HepG2 (cell line): ENCODE results near the gene ADCY9. TPM values are rescaled to one million over a fixed set of nuclear protein-coding genes. Genes with fewer than 3 reads are reported as not detected.
A peak's percentile ranks its signal among the peaks of the same experiment; 100 is the strongest.

Experiments used
- AGO1 ChIP-seq: fragments of 200-400 bp; formaldehyde crosslinking; IDR thresholded peaks from 2 replicates; pipeline ENCODE4 v1.6.1; 2017; ENCODE audit warnings: mild to moderate bottlenecking, low read depth, low read length, moderate library complexity; ENCODE audit not compliant: poor library complexity, severe bottlenecking
- HINFP ChIP-seq: sonication (generic); formaldehyde crosslinking; IDR thresholded peaks from 2 replicates; pipeline ENCODE4 v1.4.0; 2020; ENCODE audit warnings: low read depth, mild to moderate bottlenecking, missing genetic modification reagents
- HOXA3 ChIP-seq: sonication (generic); formaldehyde crosslinking; IDR thresholded peaks from 2 replicates; pipeline ENCODE4 v1.5.0; 2020; ENCODE audit warnings: missing genetic modification reagents
- MED8 ChIP-seq: sonication (generic); formaldehyde crosslinking; IDR thresholded peaks from 2 replicates; pipeline ENCODE4 v1.8.1; 2023; ENCODE audit warnings: mild to moderate bottlenecking, missing genetic modification reagents; ENCODE audit not compliant: insufficient replicate concordance
- MYC ChIP-seq: sonication (generic); formaldehyde crosslinking; IDR thresholded peaks from 2 replicates; pipeline ENCODE4 v1.9.0; 2021; ENCODE audit warnings: missing genetic modification reagents, borderline replicate concordance
- PHF21A ChIP-seq: sonication (generic); formaldehyde crosslinking; IDR thresholded peaks from 2 replicates; pipeline ENCODE4 v1.5.0; 2020; ENCODE audit warnings: mild to moderate bottlenecking, missing genetic modification reagents
- POGZ ChIP-seq: sonication (generic); formaldehyde crosslinking; IDR thresholded peaks from 2 replicates; pipeline ENCODE4 v1.4.0; 2020; ENCODE audit warnings: mild to moderate bottlenecking, missing genetic modification reagents
- REPIN1 ChIP-seq: sonication (generic); formaldehyde crosslinking; IDR thresholded peaks from 2 replicates; pipeline ENCODE4 v1.8.0; 2022; ENCODE audit warnings: missing genetic modification reagents, low read depth, mild to moderate bottlenecking, borderline replicate concordance
- TAF15 ChIP-seq: fragments of 200-400 bp; formaldehyde crosslinking; IDR thresholded peaks from one replicate; pipeline ENCODE4 v1.6.1; 2018; ENCODE audit warnings: mild to moderate bottlenecking, low read depth, low read length; ENCODE audit not compliant: poor library complexity, severe bottlenecking
- ZBTB7B ChIP-seq: sonication (generic); formaldehyde crosslinking; IDR thresholded peaks from 2 replicates; pipeline ENCODE4 v1.4.0; 2020; ENCODE audit warnings: missing genetic modification reagents
- ZFAT ChIP-seq: sonication (generic); formaldehyde crosslinking; conservative IDR thresholded peaks from 2 replicates; pipeline ENCODE4 v1.8.1; 2023; ENCODE audit warnings: missing genetic modification reagents, inconsistent platforms
- ZNF256 ChIP-seq: sonication (generic); formaldehyde crosslinking; conservative IDR thresholded peaks from 2 replicates; pipeline ENCODE4 v1.4.0; 2020; ENCODE audit warnings: missing genetic modification reagents
- ZNF318 ChIP-seq: sonication (generic); formaldehyde crosslinking; IDR thresholded peaks from 2 replicates; pipeline ENCODE4 v1.4.0; 2020; ENCODE audit warnings: mild to moderate bottlenecking, missing genetic modification reagents
- ZNF878 ChIP-seq: sonication (generic); formaldehyde crosslinking; IDR thresholded peaks from 2 replicates; pipeline ENCODE4 v1.8.1; 2023; ENCODE audit warnings: mild to moderate bottlenecking, missing genetic modification reagents, moderate library complexity
- polyA plus RNA-seq, 8 experiments: library from polyadenylated mRNA; depleted of rRNA in 3 of 8; stranded (reverse) in 7 of 8; unstranded in 1 of 8; fragments of >200 nt; fragmentation: Illumina TruSeq in 4 of 8; extraction: Trizol in 4 of 8; gene quantifications; 2 replicates each; pipeline versions ENCODE4 v1.2.1 to v1.2.3, GENCODE V29; 2011 to 2016; ENCODE audit warnings: low read depth in 4 of 8, missing spikeins in 1 of 8, mixed read lengths in 1 of 8; ENCODE audit not compliant: insufficient read depth in 1 of 8
- total RNA-seq, 5 experiments: library from RNA; depleted of rRNA; stranded (reverse); fragments of >200 nt; fragmentation: Illumina TruSeq; extraction: Trizol; gene quantifications; 2 replicates each; pipeline ENCODE4 v1.2.3, GENCODE V29; 2016; ENCODE audit warnings: low read depth in 1 of 5
- TF ChIP-seq, protein P1 (sequence below): sonication (generic); formaldehyde crosslinking; IDR thresholded peaks from 2 replicates; pipeline ENCODE4 v1.5.1; 2020; ENCODE audit warnings: missing genetic modification reagents, mild to moderate bottlenecking, borderline replicate concordance
- TF ChIP-seq, protein P2 (sequence below): sonication (generic); formaldehyde crosslinking; IDR thresholded peaks from 2 replicates; pipeline ENCODE4 v1.4.0; 2020; ENCODE audit warnings: missing genetic modification reagents, low read depth, mild to moderate bottlenecking, borderline replicate concordance

ADCY9 gene
- total and polyA plus RNA-seq, 2 of the 13 experiments (the other 11 are each of a cell fraction or from before 2014, with no cell fraction given) = 11.2 to 13.9 TPM

GRCh38 chr16:3938843-3939624 is 177.2 kb downstream of the ADCY9 start (continued):
- TF ChIP-seq, protein P1, sequence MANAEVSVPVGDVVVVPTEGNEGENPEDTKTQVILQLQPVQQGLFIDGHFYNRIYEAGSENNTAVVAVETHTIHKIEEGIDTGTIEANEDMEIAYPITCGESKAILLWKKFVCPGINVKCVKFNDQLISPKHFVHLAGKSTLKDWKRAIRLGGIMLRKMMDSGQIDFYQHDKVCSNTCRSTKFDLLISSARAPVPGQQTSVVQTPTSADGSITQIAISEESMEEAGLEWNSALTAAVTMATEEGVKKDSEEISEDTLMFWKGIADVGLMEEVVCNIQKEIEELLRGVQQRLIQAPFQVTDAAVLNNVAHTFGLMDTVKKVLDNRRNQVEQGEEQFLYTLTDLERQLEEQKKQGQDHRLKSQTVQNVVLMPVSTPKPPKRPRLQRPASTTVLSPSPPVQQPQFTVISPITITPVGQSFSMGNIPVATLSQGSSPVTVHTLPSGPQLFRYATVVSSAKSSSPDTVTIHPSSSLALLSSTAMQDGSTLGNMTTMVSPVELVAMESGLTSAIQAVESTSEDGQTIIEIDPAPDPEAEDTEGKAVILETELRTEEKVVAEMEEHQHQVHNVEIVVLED = 0 out of 2 replicates have a peak, but pooled peaks have one; percentile 41
- peak; percentile 46 for TF ChIP-seq TAF15
- TF ChIP-seq ZNF256 (CRISPR knock-in tag) = no peak
- peak; percentile 58; the same call in 1 of the 2 replicates for TF ChIP-seq PHF21A
- peak; percentile 51; the same call in 1 of the 2 replicates for TF ChIP-seq REPIN1 (CRISPR knock-in tag)
- TF ChIP-seq POGZ (CRISPR knock-in tag) = 0 out of 2 replicates have a peak, but pooled peaks have one; percentile 50
- no peak for TF ChIP-seq ZNF878 (CRISPR knock-in tag)
- TF ChIP-seq HINFP (CRISPR knock-in tag) = no peak
- no peak for TF ChIP-seq ZFAT
- no peak for TF ChIP-seq ZNF318
- TF ChIP-seq AGO1 = no peak
- TF ChIP-seq ZBTB7B (CRISPR knock-in tag) = peak; percentile 97
- TF ChIP-seq, protein P2, sequence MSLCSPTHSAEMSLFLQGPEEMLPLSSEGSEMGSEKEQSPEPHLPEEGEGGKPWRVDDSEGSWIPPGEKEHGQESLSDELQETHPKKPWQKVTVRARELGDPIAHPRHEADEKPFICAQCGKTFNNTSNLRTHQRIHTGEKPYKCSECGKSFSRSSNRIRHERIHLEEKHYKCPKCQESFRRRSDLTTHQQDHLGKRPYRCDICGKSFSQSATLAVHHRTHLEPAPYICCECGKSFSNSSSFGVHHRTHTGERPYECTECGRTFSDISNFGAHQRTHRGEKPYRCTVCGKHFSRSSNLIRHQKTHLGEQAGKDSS (CRISPR knock-in tag) = no peak
- no peak for TF ChIP-seq MED8 (CRISPR knock-in tag)
- peak; percentile 40; the same call in 1 of the 2 replicates for TF ChIP-seq MYC
- TF ChIP-seq HOXA3 = peak; percentile 35; the same call in 1 of the 2 replicates
